ENCODE data around the gene PKD2.
"Not testable (repeated sequence)": the region's sequence is repeated elsewhere in the genome, so short reads cannot be mapped to it uniquely, and the experiment has no call there.

The PKD2 gene

GRCh38 chr4:87989765-87990164, 17.7 kb upstream of the PKD2 start:
- no peak for FAIRE-seq

DNA sequence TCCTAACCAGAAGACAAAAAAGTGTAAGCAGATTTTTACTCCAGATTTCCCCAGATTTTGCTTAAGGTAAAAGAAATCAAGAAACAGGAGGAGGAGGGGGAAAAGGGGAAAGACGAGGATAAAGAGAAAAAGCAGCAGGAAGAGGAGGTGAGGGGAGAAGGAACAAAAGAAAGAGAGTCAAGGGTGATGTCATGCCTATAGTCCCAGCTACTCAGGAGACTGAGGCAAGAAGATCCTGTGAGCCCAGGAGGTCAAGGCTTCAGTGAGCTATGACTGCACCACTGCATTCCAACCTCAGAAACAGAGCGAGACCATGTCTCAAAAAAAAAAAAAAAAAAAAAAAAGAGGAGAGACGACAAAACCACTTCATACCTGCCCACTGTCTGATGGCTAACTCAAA, 12.0 kb upstream of the PKD2 start:
- no peak for FAIRE-seq

DNA sequence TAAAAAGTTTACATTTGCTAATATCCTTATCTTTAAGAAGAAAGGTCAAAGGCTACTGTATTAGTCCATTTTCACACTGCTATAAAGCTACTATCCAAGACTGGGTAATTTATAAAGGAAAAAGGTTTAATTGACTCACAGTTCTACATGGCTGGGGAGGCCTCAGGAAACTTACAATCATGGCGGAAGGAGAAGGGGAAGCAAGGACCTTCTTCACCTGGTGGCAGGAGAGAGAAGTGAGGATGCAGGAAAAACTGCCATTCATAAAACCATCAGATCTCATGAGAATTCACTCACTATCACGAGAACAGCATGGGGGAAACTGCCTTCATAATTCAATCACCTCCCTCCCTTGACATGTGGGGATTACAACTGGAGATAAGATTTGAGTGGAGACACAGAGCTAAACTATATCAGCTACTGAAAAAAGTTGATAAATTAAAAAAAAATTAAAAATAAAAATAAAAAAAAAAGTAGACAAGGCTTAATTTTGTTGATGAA, 8.2 kb upstream of the PKD2 start:
- not testable (repeated sequence) for FAIRE-seq

DNA sequence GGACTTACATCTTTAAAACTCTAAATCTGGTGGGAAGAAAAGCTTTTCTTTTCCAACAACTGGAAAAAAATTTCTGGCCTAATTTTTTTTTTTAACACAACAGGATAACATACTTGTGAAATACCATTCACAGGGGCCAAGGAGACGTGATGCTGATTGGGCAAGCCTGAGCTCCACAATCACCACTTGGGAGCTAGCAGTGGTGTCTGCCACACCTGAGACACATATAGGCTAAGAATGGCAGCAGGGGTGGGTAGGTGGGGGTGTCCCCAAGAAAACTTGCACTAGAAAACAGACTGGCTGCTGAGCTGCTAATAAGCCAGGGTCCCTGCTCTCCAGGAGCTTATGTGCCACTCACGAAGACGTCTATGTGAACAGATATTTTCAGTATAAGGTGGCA, 5.6 kb upstream of the PKD2 start:
- FAIRE-seq, result no peak

- FAIRE-seq, result no peak
Observed at GRCh38 chr4:88002786-88003185, 4.6 kb upstream of the PKD2 start.

GRCh38 chr4:88003261-88003660, 4.2 kb upstream of the PKD2 start:
- no peak for FAIRE-seq

GRCh38 chr4:88005076-88005475, 2.4 kb upstream of the PKD2 start:
- no peak for FAIRE-seq

DNA sequence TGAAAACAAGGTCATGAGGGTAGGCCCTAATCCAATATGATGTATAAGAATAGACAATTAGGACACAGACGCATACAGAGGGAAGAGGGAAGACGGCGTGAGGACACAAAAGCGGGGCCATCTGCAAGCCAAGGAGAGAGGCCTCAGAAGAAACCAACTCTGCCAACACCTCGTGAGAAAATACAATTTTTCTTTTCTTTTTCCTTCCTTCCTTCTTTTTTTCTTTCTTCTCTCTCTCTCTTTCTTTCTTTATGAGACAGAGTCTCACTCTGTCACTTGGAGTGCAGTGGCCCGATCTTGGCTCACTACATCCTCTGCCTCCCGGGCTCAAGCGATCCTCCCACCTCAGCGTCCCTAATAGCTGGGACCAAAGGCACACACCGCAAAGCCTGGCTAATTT, 1.5 kb upstream of the PKD2 start:
- no peak for FAIRE-seq

DNA sequence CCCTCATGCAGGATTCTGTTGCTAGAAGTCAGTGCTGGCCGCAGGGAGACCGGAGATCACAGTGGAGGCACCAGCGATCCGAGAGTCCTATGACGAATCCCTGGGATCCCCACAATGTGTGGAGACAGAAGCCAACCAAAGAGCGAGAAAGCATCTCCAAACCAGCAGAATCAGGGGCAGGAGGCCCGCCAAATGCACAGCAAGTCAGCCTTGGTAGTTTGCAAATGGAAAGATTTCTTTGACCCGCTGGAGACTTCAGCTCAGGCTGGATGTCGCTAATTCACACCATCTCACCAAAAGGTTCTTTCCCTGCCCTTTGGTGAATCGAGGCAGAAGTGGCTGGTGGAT, 505 bp upstream of the PKD2 start:
- no peak for FAIRE-seq

- no peak for FAIRE-seq
Observed at GRCh38 chr4:88008122-88008742, 797 bp downstream of the PKD2 start.

DNA sequence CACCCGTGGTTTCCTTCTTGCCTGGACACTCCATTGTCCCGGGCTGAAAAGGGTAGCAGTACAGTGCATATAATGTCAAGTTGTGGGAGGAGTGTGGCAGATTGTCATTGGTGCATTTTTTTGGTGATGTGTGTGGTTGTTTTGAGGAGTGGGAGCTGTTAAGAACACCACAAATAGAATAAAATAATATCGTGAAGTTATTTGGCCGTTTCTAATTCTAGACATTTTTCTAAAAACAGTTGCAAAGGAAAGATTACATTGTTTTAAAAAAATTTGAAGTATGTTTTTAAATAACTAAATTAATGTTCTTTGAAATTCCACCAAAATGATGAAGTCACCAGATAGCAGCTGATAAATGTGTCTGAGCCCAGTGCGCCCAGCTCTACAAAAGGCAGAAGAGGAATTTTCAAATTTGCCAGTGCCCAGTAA, 1.3 kb downstream of the PKD2 start:
- FAIRE-seq, result peak; percentile 43

- no peak for FAIRE-seq
Observed at GRCh38 chr4:88009871-88010270, 2.4 kb downstream of the PKD2 start.

DNA sequence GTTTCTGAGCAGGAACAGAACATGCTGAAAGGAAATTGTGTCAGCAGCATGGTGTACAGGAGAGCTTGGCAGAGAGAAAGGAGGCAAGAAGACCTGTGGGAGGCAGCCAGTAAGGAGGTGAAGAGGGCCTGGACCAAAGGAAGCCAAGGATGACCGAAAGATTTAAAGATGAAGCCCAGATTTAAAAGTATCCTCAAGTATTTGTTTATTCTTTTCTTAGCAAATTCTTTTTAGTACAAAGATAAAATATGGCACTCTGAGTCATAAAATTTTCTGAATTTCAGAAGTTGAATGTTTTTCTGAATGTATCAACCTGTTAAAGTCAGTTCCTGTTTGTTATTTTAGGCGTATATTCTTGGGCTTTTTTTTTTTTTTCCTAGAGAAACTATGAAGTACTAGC, 3.5 kb downstream of the PKD2 start:
- FAIRE-seq, result no peak

DNA sequence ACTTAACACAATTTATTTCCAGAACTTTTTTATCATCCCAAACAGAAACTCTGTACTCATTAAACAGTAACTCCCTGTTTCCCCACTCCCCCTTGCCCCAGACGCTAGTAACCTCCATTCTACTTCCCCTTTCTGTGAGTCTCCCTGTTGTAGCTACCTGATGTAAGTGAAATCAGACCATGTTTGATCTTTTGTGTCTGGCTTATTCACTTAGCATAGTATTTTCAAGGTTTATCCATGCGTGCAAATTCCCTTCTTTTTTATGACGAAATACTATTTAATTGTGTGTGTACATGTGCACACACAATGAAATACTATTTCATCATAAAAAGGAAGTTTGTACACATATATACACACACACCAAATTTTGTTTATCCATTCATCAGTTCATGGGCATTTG, 5.2 kb downstream of the PKD2 start:
- no peak for FAIRE-seq

DNA sequence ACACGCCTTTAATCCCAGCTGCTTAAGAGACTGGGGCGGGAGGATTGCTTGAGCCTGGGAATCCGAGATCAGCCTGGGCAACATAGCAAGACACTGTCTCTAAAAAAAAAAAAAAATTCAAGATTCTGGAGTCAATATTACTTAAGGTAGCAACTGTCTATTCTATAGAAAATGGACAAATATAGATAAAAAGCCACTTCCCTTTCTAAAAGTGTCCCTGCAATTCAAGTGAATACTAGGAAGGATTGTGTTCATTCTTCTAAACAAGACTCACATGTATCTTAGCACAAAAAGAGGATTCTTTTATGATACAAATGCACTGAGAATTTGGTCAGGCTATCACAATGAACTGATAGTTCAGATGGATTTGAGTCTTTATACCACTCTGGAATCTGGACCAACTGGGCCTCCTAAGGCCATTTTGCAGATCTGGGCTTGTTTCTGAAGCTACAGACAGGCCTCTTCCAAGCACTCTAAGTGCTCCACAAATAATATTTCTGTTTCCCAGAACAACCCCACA, 7.0 kb downstream of the PKD2 start:
- FAIRE-seq, result no peak

GRCh38 chr4:88015659-88016295, 8.3 kb downstream of the PKD2 start:
- FAIRE-seq, result no peak

DNA sequence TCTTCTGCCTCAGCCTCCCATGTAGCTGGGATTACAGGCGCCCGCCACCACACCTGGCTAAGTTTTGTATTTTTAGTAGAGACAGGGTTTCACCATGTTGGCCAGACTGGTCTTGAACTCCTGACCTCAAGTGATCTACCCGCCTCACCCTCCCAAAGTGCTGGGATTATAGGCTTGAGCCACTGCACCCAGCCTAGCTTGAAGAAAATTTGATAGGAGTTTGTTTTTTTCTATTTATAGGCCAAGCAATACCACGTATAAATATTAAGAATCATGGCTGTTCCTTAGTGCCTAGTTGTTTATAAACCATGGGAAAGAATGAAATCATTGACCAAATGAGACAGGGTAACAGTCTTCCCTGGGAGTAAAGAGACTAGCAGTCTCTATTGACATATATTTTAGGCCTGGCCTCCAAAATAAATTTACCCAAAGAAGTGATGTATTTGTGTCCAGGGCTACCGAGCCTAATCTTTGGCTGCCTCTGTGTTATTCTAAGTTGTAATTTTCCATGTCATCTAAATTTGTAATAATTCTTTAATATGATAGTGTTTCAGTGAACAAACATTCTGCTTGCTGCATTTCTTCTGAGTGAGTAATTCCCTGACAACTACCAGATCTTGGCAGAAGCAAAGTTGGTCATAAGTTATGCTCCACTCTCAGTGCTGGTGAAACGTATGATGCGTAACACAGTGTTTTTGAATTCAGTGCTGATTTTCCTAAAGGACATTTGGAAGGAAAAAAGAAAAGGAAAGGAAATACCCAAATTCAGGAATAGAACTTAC, 10.3 kb downstream of the PKD2 start:
- peak; percentile 80 for FAIRE-seq

DNA sequence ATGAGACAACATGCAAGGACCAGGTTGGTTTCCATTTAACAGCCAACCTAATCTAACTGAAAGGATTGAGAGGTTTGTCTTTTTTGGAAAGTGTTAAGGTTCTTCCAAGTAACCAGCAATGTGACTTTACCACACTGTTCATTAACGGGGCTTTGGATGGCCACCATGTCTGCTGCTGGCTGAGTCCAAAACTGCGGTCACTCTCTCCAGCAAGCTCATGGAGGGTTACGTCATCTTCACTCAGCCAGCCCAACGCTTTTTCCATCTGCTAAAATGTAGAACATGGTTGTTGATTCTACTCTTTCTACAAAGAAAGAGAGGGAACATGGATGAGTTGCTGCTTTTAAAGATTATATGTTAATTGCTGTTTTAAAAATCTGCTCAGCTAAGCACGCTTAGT, 11.0 kb downstream of the PKD2 start:
- no peak for FAIRE-seq

- no peak for FAIRE-seq
Observed at GRCh38 chr4:88021824-88022223, 14.4 kb downstream of the PKD2 start.

DNA sequence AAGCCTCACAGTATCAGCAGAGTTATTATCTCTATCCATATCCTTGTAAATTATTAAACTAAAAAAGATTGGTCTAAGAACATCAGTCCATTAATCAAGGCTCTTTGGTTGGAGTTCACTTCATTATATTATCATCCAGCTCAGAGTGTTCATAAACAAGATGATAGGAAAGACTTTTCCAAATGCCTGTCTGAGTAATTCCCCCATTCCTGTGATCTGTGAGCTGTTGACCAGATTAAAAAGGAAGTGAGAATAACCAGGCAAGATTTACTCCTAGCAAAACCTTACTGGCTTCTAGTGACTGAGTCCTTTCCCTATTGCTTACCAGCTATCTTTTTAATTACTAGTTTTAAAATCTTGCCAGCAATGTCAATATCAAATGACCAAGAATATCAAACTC, 14.9 kb downstream of the PKD2 start:
- no peak for FAIRE-seq

GRCh38 chr4:88025868-88026661, 18.6 kb downstream of the PKD2 start:
- FAIRE-seq, result not testable (repeated sequence)

DNA sequence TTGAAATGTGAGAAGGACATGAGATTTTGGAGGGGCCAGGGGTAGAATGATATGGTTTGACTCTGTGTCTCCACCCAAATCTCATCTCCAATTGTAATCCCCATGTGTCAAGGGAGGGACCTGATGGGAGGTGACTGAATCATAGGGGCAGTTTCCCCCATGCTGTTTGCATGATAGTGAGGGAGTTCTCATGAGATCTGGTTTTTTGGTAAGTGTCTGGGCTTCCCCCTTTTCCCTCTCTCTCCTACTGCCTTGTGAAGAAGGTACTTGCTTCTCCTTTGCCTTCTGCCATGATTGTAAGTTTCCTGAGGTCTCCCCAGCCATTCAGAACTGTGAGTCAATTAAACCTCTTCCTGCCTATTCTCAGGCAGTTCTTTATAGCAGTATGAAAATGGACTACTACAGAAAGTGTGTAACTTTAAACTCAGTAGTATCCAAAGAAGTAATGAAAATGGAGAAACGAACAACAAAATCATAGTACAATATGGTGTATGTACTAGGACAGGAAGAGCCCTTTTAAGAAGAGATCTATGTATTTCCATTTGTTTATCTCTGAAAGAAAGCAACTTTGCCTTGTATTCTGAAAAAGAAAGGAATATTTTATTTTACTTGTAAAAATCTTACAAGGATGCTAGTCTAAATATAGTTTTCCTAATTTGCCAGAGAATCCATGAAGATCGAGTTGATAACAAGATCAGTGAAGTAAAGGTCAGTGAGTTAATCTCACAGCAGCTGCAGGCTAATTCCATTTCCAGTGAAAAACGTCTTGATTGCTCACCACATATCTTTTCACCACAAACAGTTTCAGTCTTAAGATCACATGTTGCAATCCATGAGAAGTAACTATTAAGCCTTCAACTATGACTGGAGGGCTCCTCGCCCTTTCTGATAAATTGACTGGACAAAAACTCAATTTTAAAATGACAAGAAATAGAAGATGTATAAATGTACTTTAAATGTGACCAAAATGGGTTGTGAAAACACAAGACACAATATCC, 20.5 kb downstream of the PKD2 start:
- FAIRE-seq, result peak; percentile 81
